ENCODE results near the gene DIAPH3. TPM values are rescaled to one million over a fixed set of nuclear protein-coding genes. Genes with fewer than 3 reads are reported as not detected.

DIAPH3 gene
- polyA plus RNA-seq, 1 of the 3 experiments (the other 2 are of a cell fraction): 5.4 TPM

- no peaks in the 10 kb centered on the region for H3K4me1 ChIP-seq (ENCODE audit: control insufficient read depth in 1 of 2, insufficient read depth in 2 of 2, low read depth in 1 of 2, low read length in 1 of 2)
- H3K79me2 ChIP-seq (ENCODE audit: insufficient read depth): 0 out of 2 replicates have a peak, but pooled peaks cover 3% of the 10 kb centered on the region
- no peaks in the 10 kb centered on the region for H3K9me2 ChIP-seq
- WGBS (ENCODE audit: low lambda C conversion rate): 100% methylated on average over 2 of the region's 2 CpGs
- H2AFZ ChIP-seq (ENCODE audit: low read depth): no peak overlapping the region
- TF ChIP-seq NFIC (IDR thresholded peaks at IDR 0.05; ENCODE audit: borderline replicate concordance): no peak
- TF ChIP-seq, protein P1, sequence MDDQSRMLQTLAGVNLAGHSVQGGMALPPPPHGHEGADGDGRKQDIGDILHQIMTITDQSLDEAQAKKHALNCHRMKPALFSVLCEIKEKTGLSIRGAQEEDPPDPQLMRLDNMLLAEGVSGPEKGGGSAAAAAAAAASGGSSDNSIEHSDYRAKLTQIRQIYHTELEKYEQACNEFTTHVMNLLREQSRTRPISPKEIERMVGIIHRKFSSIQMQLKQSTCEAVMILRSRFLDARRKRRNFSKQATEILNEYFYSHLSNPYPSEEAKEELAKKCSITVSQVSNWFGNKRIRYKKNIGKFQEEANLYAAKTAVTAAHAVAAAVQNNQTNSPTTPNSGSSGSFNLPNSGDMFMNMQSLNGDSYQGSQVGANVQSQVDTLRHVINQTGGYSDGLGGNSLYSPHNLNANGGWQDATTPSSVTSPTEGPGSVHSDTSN (IDR thresholded peaks at IDR 0.05): no peak
- TF ChIP-seq GABPA (IDR thresholded peaks at IDR 0.05; ENCODE audit: low read depth): no peak
- TF ChIP-seq FOSL2 (IDR thresholded peaks at IDR 0.05; ENCODE audit: borderline replicate concordance, low read depth): no peak
- TF ChIP-seq, protein P2, sequence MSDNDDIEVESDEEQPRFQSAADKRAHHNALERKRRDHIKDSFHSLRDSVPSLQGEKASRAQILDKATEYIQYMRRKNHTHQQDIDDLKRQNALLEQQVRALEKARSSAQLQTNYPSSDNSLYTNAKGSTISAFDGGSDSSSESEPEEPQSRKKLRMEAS (IDR thresholded peaks at IDR 0.05; ENCODE audit: low read depth): no peak
- TF ChIP-seq ZBTB33 (IDR thresholded peaks at IDR 0.05; ENCODE audit: borderline replicate concordance, low read depth): no peak
- TF ChIP-seq GATA2 (CRISPR knock-in tag; IDR thresholded peaks at IDR 0.05): no peak
- TF ChIP-seq TAF1 (IDR thresholded peaks at IDR 0.05; ENCODE audit: borderline replicate concordance, low read depth, low read length): no peak
- TF ChIP-seq NRF1 (IDR thresholded peaks at IDR 0.05; ENCODE audit: low read depth, low read length): no peak
- TF ChIP-seq, protein P3, sequence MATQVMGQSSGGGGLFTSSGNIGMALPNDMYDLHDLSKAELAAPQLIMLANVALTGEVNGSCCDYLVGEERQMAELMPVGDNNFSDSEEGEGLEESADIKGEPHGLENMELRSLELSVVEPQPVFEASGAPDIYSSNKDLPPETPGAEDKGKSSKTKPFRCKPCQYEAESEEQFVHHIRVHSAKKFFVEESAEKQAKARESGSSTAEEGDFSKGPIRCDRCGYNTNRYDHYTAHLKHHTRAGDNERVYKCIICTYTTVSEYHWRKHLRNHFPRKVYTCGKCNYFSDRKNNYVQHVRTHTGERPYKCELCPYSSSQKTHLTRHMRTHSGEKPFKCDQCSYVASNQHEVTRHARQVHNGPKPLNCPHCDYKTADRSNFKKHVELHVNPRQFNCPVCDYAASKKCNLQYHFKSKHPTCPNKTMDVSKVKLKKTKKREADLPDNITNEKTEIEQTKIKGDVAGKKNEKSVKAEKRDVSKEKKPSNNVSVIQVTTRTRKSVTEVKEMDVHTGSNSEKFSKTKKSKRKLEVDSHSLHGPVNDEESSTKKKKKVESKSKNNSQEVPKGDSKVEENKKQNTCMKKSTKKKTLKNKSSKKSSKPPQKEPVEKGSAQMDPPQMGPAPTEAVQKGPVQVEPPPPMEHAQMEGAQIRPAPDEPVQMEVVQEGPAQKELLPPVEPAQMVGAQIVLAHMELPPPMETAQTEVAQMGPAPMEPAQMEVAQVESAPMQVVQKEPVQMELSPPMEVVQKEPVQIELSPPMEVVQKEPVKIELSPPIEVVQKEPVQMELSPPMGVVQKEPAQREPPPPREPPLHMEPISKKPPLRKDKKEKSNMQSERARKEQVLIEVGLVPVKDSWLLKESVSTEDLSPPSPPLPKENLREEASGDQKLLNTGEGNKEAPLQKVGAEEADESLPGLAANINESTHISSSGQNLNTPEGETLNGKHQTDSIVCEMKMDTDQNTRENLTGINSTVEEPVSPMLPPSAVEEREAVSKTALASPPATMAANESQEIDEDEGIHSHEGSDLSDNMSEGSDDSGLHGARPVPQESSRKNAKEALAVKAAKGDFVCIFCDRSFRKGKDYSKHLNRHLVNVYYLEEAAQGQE (IDR thresholded peaks at IDR 0.05; ENCODE audit: low read depth, low read length): no peak
- TF ChIP-seq RFX5 (IDR thresholded peaks at IDR 0.05; ENCODE audit: low read length): no peak
- no peak for TF ChIP-seq POLR2AphosphoS5 (IDR thresholded peaks at IDR 0.05; ENCODE audit: low read depth, low read length)
- H4K20me1 ChIP-seq (ENCODE audit: insufficient read depth): no peaks in the 10 kb centered on the region
- H3K9me3 ChIP-seq: no peaks in the 10 kb centered on the region
- H3K4me3 ChIP-seq (ENCODE audit: low read depth in 2 of 2, low read length in 1 of 2): no peak overlapping the region
- no peaks in the 10 kb centered on the region for H3K27me3 ChIP-seq (ENCODE audit: insufficient read depth)
- H3K27ac ChIP-seq (ENCODE audit: low read depth in 2 of 2, low read length in 1 of 2): no peak overlapping the region
- peaks cover 0 to 3% of the 10 kb centered on the region in 2 experiments for H3K36me3 ChIP-seq (replicated peaks in 1 of 2; ENCODE audit: control insufficient read depth in 1 of 2, insufficient read depth in 2 of 2, low read length in 1 of 2)
- no peak for DNase-seq
- ChIA-PET POLR2A (no interaction called here), CTCF (no interaction called here)
- no peaks in the 10 kb centered on the region for H3F3A ChIP-seq (replicated peaks; ENCODE audit: insufficient read depth)
- no peak overlapping the region for H3K9ac ChIP-seq
- no peak overlapping the region for H3K4me2 ChIP-seq
Observed at GRCh38 chr13:59991395-59991794, 172.3 kb downstream of the DIAPH3 start.

Data from SK-N-SH (cell line).